Stimulated activated CD8-positive, alpha-beta memory T cell treated with anti-CD3 and anti-CD28 coated beads, Interleukin-4, amount 100 ng/mL, for 48 hours (primary cell): Measurements from ENCODE around the gene KLHDC10.
"Not testable (repeated sequence)": the region's sequence is repeated elsewhere in the genome, so short reads cannot be mapped to it uniquely, and the experiment has no call there.

Source experiments
- DNase-seq: peaks from one replicate; pipeline ENCODE4 v3.0.0-alpha.2; 2020

KLHDC10 gene, protein sequence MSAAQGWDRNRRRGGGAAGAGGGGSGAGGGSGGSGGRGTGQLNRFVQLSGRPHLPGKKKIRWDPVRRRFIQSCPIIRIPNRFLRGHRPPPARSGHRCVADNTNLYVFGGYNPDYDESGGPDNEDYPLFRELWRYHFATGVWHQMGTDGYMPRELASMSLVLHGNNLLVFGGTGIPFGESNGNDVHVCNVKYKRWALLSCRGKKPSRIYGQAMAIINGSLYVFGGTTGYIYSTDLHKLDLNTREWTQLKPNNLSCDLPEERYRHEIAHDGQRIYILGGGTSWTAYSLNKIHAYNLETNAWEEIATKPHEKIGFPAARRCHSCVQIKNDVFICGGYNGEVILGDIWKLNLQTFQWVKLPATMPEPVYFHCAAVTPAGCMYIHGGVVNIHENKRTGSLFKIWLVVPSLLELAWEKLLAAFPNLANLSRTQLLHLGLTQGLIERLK

DNA sequence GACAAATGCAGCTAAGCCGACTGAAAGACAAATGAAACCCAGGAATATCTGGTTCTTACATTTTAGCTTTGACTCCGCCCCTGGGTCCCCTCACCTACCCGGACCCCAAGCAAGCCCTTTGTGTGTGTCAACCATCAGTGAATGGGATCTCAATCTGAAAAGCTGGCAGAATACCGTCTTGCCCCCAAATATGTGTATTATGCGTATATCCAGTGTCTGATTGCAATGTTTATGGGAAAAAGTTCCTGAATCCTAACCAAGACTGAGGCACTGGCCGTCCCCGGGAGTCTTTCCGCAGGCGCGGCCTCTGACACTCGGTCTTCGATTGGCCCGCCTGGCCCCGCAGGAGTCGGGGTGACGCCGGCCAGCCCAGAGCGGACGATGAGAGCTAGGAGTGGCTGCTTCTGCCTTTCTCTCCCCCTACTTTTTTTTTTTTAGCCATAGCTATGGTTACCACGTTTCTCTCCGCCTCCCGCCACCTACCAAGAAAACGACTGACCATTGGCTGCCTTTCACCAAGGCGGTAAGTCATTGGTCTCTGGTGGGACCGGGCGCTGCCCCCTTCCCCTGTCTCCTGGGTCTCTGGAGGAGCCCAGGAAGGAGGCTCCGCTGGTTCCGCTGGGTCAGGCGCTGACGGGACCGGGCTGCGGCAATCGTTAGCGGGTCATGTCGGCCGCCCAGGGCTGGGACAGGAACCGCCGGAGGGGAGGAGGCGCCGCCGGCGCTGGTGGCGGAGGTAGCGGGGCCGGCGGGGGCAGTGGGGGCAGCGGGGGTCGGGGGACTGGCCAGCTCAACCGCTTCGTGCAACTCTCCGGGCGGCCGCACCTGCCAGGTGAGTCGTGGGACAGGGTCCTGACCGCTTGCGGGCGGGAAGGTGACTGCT is at the start of gene KLHDC10:
KLHDC10 (plus strand) TSS at position 557 of the 883 bp plus-strand sequence; CDS start at position 667, 110 bp downstream.
- peak; percentile 95 for DNase-seq

DNA sequence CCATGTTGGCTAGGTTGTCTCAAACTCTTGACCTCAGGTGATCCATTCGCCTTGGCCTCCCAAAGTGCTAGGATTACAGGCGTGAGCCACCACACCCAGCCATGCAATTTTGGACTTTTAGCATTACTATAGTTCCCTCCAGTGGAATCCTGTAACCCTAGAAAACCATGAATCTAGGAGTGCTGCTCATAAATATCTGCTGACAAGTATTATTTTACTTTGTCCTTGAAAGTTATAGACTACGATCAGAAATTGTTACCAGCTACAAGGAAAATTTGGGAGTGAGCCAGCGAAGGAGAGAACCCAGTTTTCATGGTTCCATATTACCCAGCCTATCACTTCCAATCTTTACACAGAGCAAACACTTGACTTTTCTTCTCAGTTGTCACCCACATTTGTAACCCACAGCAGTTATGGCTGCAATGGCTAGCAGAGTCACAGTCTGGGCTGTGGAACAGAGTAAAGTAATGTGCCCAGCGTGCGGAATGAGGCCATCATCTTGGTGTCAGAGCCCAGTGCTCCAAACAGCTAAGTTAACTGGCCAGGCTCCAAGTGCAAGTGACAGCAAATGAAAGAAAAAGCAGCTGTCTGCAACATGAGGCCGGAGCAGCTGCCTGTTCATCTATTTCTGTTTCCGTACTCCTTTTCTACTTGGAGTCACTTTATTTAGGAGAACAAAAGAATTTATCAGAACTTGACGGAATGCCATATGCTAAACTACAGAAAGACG is 49.1 kb upstream of the KLHDC10 start:
- DNase-seq: no peak

DNA sequence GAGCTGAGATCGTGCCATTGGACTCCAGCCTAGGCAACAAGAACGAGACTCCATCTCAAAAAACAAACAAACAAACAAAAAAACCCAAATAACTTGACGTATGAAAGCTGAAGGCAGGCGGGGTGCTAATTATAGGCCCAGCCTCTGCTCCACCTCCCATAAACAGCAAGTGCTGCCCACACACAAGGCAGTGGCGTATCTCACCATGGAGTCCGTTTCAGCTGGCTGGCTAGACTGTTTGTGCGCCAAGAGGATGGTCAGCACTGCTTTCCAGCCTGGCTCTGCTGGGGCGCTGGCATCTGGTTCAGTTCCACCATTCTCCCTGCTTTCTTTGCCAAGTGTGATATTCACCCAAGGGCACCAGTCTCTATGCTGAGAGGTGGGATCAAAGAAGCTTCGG is 48.2 kb upstream of the KLHDC10 start:
- DNase-seq: no peak

DNA sequence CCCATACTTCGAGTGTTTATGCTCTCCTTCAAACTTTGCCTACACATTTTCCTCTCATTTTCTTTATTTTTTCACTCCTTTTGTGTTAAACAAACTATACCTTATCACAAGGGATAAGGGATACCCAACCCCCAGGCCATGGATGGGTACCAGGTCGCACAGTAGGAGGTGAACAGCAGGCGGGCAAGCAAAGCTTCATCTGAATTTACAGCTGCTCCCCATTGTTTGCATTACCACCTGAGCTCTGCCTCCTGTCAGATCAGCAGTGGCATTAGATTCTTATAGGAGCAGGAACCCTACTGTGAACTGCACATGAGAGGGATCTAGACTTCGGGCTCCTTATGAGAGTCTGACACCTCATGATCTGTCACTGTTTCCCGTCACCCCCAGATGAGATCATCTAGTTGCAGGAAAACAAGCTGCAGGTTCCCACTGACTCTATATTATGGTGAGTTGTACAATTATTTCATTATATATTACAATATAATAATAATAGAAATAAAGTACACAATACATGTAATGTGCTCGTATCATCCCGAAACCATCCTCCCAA is 47.6 kb upstream of the KLHDC10 start:
- DNase-seq: no peak

DNA sequence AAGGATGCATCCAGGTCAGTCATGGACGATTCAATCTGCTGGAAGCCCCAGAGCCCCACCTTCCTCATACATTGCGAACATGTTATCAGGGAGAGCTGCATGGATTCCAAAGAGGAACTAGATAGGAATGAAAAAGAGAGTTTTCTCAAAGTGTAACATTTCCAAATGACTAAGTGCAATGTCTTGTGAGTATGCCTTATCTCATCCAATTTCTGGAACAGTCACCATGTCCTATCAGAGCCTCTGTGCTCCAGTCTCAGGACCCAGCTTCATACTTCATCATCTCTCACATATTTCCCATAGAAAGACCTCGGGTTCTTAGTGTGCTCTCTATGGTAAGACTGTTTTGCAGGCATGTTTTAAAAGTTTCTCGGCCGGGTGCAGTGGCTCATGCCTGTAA is 45.9 kb upstream of the KLHDC10 start:
- DNase-seq: no peak

DNA sequence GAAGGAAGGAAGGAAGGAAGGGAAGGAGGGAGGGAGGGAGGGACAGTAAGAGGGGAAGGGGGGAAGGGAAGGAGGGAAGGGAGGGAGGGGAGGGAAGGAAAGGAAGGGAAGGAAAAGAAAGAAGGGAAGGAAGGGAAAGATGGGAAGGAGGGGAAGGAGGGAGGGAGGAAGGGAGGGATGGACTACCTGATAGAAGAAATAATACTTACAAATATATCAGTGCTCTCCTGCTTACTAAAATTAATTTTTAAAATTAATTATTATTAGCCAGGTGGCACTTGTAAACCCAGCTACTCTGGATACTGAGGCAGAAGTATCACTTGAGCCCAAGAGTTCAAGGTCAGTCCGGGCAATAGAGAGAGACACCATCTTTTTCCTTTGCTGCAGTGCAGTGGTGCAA is 37.6 kb upstream of the KLHDC10 start:
- no peak for DNase-seq

DNA sequence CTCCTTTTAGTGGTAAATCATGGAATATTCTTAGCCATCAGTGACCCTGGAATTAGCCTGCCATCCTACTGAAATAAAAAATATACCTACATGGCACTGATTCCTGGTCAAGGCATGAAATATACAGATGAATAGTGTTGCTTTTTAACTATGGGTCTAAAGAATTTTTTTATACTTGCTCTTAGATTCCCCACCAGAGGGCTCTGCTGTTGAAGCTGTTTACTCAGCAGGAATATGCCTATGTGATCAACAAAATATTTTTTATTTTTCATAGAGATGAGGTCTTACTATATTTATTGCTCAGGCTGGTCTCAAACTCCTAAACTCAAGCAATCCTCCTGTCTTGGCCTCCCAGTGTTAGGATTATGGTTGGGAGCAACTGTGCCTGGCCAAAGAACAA is 32.6 kb upstream of the KLHDC10 start:
- no peak for DNase-seq

DNA sequence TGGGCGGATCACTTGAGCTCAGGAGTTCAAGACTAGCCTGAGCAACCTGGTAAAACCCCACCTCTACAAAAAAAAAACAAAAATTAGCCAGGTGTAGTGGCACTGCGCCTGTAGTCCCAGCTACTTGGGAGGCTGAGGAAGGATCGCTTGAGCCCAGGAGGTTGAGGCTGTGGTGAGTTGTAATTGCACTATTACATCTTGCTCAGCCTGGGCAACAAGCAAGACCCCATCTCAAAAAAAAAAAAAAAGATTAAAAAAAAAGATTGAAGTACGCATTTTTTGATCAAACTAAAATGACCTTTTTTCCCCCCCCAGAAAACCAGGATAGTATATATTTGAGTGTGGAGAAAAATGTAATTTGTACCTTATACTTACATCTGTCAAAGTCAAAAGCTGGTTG is 29.8 kb upstream of the KLHDC10 start:
- no peak for DNase-seq

DNA sequence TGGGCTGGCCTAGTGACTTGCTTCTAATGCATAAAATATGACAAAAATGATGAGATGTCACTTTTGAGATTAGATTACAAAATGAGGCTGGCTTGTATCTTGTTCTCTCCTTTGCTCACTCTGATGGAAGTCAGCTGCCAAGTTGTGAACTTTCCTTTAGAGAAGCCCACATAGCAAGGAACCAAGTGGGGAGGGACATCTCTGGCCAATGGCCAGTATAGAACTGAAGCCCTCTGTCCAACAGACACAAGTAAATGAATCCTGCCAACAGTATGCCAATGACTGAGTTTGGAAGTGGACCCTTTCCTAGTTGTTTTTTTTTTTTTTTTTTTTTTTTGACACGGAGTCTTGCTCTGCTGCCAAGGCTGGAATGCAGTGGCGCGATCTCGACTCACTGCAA is 22.5 kb upstream of the KLHDC10 start:
- DNase-seq: no peak

DNA sequence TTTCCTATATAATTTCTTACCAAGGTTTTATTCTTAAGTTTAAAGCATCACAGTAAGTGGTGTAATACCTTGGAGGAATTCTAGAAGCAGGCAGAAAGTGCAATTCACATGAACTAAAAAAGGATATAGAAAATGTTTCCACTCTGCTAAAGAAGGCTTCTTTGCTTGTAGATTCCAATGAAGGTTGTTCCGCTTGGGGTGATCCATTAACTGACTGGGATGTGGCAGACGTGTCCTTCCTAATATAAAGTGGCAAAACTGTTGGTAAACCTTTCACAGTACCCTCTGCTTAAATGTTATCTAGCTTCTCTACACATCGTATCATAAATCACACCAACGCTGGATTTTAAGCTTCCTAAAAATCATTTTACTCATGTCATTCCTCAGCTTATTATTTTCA is 21.4 kb upstream of the KLHDC10 start:
- no peak for DNase-seq

DNA sequence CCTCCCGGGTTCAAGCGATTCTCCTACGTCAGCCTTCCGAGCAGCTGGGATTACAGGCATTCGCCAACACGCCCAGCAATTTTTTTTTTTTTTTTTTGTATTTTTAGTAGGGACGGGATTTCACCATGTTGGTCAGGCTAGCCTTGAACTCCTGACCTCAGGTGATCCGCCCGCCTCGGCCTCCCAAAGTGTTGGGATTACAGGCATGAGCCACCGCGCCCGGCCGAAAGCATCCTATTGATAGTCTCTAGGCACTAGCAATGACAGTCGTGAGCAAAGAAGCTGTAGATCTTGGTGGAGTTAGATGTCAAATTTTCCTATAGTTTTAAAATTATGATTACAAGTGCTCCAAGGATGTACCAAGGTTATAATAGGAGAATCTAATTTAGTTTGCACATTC is 18.1 kb upstream of the KLHDC10 start:
- not testable (repeated sequence) for DNase-seq

DNA sequence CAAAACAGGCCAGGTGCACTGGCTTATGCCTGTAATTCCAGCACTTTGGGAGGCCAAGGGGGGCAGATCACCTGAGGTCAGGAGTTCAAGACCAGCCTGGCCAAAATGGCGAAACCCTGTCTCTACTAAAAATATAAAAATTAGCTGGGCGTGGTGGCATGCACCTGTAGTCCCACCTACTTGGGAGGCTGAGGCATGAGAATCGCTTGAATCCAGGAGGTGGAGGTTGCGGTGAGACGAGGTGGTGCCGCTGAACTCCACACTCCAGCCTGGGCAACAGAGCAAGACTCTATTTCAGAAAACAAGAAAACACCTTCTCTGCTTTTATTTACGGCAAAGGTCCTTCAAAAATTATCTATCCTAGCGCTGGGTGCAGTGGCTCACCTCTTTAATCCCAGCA is 15.1 kb upstream of the KLHDC10 start:
- not testable (repeated sequence) for DNase-seq

DNA sequence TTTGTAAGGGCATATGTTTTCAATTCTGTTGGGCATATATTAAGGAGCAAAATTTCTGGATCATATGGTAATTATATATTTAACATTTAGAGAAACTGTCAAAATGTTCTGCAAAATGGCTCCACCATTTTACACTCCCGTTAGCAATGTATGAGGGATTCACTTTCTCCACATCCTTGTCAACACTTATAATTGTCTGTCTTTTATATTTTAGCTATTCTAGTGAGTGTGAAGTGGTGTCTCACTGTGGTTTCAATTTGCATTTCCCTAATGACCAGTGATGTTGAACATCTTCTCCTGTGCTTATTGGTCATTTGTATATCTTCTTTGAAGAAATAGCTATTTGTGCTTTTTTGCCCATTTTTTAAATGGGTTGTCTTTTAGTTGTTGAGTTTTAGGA is 8.1 kb upstream of the KLHDC10 start:
- DNase-seq: no peak

DNA sequence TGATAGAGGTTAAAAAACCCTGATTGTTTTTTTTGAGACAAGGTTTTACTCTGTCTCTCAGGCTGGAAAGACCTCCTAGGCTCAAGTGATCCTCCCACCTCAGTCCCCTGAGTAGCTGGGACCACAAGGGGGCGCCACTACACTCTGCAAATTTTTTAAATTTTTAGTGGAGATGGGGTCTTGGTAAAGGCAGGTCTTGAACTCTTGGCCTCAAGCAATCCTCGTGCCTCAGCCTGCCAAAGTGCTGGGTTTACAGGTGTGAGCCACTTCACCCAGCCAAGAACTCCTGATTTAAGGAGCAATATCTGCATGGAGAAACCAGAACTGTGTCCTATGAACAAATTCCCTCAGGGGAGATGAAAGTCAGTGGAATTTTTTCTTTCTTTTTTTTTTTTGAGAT is 7.3 kb upstream of the KLHDC10 start:
- DNase-seq: peak; percentile 96

DNA sequence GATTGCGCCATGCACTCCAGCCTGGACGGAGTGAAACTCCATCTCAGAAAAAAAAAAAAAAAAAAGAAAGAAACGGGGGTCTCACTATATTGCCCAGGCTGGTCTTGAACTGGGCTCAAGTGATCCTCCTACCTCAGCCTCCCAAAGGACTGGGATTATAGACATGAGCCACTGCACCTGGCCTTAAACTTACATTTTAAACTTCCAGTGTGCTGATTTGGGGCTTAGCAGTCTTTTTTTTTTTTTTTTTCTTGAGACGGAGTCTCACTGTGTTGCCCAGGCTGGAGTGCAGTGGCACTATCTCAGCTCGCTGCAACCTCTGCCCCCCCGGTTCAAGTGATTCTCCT is 5.8 kb upstream of the KLHDC10 start:
- DNase-seq: not testable (repeated sequence)

DNA sequence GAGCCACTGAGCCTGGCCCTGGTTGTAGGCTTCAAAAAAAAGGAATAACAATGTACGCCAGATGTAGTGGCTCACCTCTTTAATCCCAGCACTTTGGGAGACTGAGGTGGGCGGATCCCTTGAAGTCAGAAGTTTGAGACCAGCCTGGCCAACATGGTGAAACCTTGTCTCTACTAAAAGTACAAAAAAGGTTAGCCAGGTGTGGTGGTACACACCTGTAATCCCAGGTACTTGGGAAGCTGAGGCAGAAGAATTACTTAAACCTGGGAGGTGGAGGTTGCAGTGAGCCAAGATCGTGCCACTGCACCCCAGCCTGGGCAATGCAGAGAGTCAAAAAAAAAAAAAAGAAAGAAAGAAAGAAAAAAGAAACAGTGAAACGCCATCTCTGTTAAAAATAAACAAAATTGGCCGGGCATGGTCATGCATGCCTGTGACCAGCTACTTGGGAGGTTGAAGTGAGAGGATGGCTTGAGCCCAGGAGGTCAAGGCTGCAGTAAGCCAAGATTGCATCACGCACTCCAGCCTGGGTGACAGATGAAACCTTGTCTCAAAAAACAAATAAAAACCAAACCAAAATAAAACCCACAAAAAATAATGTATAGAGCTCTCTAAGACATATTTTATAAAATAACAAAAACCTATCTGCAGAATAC is 4.7 kb upstream of the KLHDC10 start:
- DNase-seq: no peak

DNA sequence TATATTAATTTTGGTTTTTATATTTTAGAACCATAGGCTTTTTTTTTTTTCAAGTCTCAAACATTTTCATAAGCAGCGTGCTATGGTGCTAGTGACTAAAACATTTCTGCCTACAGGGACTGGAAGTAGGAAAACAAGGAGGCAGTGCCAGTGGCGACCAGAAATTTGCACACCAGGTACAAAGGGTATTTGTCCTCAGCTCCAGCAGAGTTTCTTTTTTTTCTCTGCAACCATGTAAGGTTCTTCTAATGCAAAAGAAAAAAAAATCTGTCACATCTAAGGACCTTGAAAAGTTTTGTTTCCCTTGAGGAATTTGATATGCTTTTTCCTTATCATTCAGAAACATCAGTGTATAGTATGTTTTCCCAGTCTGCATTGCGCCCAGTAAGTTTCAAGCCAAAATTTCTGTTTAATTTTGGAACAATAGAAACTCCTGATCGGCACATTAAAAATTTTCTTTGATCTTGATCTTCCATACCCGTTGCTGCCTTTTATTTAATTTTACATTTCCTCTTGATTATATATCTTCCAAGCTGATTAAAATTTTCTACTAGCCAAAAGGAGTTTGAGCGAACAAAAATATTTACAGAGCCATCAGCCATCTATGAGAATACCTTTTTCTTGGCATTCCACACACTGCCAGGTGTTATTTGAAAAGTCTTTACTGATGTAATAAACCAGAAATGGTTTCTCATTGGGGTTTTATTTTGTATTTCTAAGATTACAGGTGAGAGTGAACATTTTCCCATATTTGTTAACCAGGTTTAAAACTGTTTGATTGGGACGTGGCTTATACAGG is 956 bp upstream of the KLHDC10 start:
- no peak for DNase-seq

DNA sequence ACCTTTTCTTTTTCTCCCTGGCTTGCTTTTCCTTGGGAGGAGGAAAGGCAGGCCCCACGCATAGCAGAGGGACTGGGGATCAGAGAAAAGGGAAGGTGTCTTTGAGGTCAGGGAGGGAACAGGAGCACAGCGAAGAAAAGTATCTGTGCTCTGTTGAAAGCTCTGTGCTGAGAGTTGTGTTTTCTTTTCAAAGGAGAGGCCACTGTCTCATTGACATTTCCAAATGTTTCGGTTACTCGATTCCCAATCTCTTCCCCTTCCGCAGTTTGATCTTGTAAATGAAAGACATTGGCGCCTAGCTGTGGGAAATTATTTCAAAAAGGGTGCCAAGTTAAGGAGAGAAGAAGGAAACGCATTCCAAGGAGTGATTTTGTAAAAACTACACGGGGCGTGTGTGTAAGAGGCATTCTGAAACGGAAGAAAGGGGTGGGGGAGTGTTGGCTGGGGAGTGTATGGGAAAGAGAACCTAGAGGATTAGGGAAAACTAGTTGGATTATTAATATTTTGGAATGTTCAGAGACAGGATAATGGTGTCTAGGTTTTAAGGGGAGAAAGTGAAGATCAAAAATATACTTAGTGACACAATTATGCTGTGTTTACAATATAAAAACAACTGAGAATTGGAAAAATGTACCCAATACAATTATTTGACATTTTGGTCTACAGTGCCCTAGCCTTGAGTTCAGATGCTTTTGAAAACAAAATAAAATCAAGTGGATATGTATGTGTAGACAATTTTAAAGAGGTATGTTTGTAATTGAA is 708 bp downstream of the KLHDC10 start:
- no peak for DNase-seq

DNA sequence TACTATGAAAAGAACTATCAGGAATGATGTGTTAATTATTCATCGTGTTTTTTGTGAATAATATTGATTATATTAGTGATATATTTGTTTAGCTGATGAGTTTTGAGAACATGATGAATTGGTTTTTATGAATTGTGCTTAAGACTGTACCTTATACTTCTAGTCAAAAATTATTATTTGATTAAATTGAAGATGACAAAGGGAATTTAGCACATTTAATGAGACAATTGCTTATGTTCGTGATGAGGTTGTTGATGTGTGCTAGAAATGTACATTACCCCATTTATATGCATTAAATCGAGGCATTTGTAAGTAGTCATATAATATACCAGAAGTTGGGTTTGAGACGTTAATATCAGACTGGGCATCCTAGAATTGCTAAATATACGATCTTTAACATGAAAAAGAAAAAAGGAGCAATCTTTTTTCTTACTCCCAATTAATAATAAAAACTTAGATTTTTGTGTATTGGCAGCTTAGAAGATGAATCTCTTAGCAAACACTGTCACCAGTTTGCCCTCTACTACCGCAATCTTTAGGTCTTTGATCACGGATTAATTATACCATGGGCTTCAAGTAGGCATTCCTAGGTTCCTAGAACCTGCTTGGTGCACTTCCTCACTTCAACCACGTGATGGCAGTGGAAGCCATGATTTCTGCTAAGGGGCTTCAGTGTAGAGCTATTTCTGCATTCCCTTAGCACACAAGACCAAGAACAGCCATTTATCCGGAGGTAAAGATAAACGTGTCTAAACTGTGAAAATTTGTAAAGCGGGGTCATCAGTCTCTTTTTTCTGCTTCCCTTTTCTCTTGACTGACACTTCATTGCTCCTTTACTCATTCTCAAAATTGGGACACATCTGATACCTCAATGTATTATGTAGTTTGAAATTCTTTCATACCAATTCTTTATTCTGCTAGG is 1.6 kb downstream of the KLHDC10 start:
- DNase-seq: peak; percentile 65
